BJ (cell line): Measurements from ENCODE around the gene PLAC8. TPM values are rescaled to one million over a fixed set of nuclear protein-coding genes. Genes with fewer than 3 reads are reported as not detected.
"Not testable (repeated sequence)": the region's sequence is repeated elsewhere in the genome, so short reads cannot be mapped to it uniquely, and the experiment has no call there.

Source experiments
- CTCF ChIA-PET: fragments of 350-600 bp; formaldehyde crosslinking; extraction: SDS; loops from one replicate; lab custom pipeline; 2021; ENCODE audit warnings: antibody characterized with exemption, inconsistent platforms; lab: Yijun Ruan, JAX
- POLR2A ChIA-PET: fragments of 300-600 bp; sonication (Branson Sonifier 250); formaldehyde crosslinking; extraction: SDS; loops from one replicate; lab custom pipeline; 2021; ENCODE audit warnings: antibody characterized with exemption; lab: Charles Lee
- DNase-seq: peaks from one replicate; pipeline ENCODE4 v3.0.0-alpha.2; 2011; ENCODE audit warnings: low read depth
- H3K27me3 ChIP-seq: 2 replicates; pipeline ENCODE4 v1.6.0; 2011; ENCODE audit warnings: low read length; ENCODE audit not compliant: control insufficient read depth, insufficient read depth
- H3K36me3 ChIP-seq: 2 replicates; pipeline ENCODE4 v1.5.1; 2011; ENCODE audit warnings: low read length; ENCODE audit not compliant: control insufficient read depth, insufficient read depth
- H3K4me3 ChIP-seq: 2 replicates; pipeline ENCODE4 v1.5.1; 2011; ENCODE audit warnings: low read depth, mild to moderate bottlenecking, control low read depth, low read length
- polyA plus RNA-seq: library from polyadenylated mRNA; depleted of rRNA; stranded (reverse); fragments of >200 nt; gene quantifications from 2 replicates; pipeline ENCODE4 v1.2.3, GENCODE V29; 2011
- TF ChIP-seq, protein P1 (sequence below): IDR thresholded peaks from 2 replicates; pipeline ENCODE4 v1.5.1; 2011; ENCODE audit warnings: low read depth, mild to moderate bottlenecking, control low read depth, inconsistent platforms, low read length, moderate library complexity; ENCODE audit not compliant: insufficient read depth

Gene PLAC8
- polyA plus RNA-seq, 1 experiment = 13.7 TPM

DNA sequence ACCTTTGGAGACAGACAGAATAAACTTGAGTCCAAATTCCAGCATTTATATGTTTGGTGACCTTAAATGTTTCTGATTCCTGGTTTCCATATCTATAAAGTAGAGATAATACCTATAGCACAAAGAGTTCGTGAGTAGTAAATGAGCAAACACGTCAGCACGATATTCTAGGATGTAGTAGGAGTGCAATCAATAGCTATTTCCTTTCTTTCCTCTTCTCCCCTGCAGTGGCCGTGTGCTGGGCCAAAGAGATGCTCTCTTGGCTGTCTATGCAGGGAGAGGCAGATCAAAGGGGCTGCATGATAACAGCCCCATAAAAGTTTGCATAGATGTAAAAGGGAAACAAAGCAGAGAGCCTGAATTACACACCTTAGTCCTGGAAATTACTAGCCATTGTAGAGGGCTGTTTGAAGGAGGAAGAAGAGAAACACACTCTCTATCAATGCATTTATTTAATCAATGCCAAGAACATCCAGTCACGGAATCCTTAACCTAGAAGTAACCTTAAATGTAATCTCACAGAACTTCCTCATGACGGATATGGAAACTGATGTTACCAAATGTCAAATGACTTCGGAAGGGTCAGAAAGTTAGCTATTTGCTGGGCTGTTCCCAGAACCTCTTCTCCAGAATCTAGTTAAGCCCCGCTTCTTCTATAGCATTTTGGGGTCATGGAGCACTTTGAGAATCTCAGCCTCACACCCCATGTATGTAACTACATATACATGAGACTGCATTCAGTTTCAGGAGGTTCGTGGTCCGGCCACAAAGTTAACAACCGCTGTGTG, 35.5 kb upstream of the PLAC8 start:
- ChIA-PET POLR2A (no interaction called here), CTCF (interaction anchor here (0.9 kb wide), 1 partner anchor 13 kb away, joined by 3 read pairs; no protein-coding TSS in a partner anchor)
- TF ChIP-seq, protein P1, sequence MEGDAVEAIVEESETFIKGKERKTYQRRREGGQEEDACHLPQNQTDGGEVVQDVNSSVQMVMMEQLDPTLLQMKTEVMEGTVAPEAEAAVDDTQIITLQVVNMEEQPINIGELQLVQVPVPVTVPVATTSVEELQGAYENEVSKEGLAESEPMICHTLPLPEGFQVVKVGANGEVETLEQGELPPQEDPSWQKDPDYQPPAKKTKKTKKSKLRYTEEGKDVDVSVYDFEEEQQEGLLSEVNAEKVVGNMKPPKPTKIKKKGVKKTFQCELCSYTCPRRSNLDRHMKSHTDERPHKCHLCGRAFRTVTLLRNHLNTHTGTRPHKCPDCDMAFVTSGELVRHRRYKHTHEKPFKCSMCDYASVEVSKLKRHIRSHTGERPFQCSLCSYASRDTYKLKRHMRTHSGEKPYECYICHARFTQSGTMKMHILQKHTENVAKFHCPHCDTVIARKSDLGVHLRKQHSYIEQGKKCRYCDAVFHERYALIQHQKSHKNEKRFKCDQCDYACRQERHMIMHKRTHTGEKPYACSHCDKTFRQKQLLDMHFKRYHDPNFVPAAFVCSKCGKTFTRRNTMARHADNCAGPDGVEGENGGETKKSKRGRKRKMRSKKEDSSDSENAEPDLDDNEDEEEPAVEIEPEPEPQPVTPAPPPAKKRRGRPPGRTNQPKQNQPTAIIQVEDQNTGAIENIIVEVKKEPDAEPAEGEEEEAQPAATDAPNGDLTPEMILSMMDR = no peak
- Histone ChIP-seq H3K36me3 (no peaks in the 10 kb centered on the region), H3K27me3 (no peaks in the 10 kb centered on the region), H3K4me3 (no peak overlapping the region)
- DNase-seq = no peak

DNA sequence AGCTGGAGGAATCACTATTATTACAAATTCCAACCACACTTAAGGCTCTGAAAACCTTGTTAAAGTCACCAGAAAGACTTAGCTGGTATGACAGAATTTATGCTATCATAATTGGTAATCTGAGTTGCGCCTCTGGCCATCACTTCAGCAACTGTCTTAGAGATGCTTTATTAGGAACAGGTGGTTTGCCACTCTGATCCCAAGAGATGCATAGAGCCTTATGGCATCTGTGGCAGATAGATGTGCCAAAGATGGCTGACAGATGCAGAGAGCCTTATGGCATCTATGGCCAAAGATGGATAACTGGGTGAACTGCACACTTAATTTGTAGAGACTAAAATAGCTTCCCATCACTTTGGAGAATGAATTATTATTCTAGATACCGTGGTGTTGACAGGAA, 32.3 kb upstream of the PLAC8 start:
- Histone ChIP-seq H3K36me3 (no peaks in the 10 kb centered on the region), H3K27me3 (no peaks in the 10 kb centered on the region)
- CTCF ChIA-PET = no interaction called here

DNA sequence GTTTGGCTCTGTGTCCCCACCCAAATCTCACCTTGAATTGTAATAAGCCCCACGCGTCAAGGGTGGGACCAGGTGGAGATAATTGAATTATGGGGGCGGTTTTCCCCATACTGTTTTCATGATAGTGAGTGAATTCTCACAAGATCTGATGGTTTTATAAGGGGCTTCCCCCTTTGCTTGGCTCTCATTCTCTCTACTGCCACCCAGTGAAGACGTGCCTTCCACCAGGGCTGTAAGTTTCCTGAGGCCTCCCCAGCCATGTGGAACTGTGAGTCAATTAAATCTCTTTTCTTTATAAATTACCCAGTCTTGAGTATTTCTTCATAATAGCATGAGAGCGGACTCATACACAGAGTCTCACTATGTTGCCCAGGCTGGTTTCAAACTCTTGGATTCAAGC, 31.2 kb upstream of the PLAC8 start:
- H3K27me3 ChIP-seq, POLR2A ChIA-PET, H3K36me3 ChIP-seq, H3K4me3 ChIP-seq, DNase-seq: not testable (repeated sequence)
- CTCF ChIA-PET = interaction anchor here (1.5 kb wide), 1 partner anchor 9 kb away, joined by 5 read pairs; no protein-coding TSS in a partner anchor

More for the DNA sequence above, 32.3 kb upstream of the PLAC8 start:
- DNase-seq = no peak
- POLR2A ChIA-PET = no interaction called here
- no peak overlapping the region for H3K4me3 ChIP-seq
- TF ChIP-seq, protein P1 = no peak

DNA sequence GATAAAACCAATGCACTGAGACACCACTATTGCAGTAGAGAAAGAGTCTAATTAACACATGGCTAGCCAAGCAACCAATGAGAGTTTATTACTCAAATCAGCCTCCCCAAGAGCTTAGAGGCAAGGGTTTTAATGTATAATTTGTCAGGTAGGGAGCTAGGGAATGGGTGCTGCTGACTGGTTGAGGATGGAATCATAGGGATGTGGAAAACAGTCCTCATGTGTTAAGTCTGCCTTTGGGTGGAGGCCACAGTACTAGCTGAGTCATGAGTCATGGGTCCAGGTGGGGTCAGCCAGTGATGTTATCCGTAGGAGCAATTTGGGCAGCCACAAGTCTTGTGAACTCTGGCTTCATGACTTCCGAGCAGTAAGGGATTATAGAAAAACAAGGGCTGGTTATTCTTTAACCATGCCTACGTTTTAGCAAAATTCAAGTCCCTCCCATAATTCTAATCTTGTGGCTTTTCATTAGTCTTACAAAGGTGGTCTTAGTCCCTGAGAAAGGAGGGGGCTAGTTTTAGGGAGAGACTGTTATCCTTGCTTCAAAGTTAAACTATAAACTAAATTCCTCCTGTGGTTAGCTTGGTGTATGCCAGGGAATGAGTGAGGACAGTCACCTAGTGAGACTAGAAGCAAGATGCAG, 25.1 kb upstream of the PLAC8 start:
- Histone ChIP-seq H3K4me3 (no peak overlapping the region), H3K36me3 (no peaks in the 10 kb centered on the region), H3K27me3 (no peaks in the 10 kb centered on the region)
- no peak for DNase-seq
- CTCF ChIA-PET = interaction anchor here (0.9 kb wide), 1 partner anchor 121 kb away, joined by 3 read pairs; no protein-coding TSS in a partner anchor
- TF ChIP-seq, protein P1 = no peak
- POLR2A ChIA-PET = no interaction called here

DNA sequence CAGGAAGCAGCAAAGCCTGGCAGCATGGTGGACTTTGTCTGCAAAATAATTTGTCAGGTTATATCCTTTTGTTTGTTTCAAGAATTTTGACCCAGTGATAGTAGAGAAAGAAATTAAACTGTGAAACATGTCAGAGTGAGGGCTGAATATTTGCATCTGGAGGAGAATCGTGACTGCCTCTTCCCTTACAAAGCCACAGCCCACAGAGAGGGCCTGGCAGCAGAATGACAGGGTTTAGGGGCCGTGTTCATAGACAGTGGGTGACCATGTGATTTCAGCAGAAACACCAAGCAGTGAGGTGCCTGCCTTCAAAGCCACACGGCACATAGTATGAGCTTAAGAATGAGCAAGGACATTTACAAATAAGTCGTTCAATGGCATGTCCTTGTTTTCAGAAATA, 24.4 kb upstream of the PLAC8 start:
- ChIA-PET POLR2A (no interaction called here), CTCF (interaction anchor here (0.9 kb wide), 1 partner anchor 121 kb away, joined by 3 read pairs; no protein-coding TSS in a partner anchor)
- H3K36me3 ChIP-seq = no peaks in the 10 kb centered on the region
- H3K4me3 ChIP-seq = no peak overlapping the region
- no peaks in the 10 kb centered on the region for H3K27me3 ChIP-seq
- TF ChIP-seq, protein P1 = no peak
- DNase-seq = no peak
